MM.1S (cell line): ENCODE measurements around the gene SLC8A3.

ENCODE experiments used
- EZH2 ChIP-seq: fragments of 300-600 bp; sonication (generic); optimal IDR thresholded peaks from 2 replicates; pipeline ENCODE3; 2017; ENCODE audit warnings: low read depth, mild to moderate bottlenecking, antibody characterized with exemption, low read length, mixed read lengths
- EZH2phosphoT487 ChIP-seq: fragments of 300-600 bp; sonication (generic); IDR thresholded peaks from 2 replicates; pipeline ENCODE4 v1.6.1; 2018; ENCODE audit warnings: antibody characterized with exemption, low read length
- TF ChIP-seq, protein P1 (sequence below): fragments of 300-600 bp; sonication (generic); IDR thresholded peaks from 2 replicates; pipeline ENCODE4 v1.5.1; 2016; ENCODE audit warnings: antibody characterized with exemption, low read length, mixed read lengths

DNA sequence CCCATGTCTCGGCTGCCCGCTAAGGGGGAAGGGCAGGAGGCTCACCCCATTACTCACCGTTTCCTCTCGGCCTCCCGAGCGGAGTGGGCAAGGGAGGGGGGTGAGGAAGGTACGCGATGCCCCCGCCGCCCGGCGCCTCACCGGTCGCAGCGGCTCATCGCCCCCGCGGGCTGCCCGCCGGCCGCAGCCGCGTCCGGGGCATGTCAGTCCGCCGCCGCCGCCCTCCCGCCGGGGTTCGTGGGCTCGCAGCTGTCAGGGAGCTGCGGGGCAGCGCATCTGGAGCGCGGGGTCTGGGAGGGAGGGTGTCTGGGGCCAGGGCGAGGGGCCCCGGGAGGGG, 461 bp downstream of the SLC8A3 start:
- TF ChIP-seq, protein P1, sequence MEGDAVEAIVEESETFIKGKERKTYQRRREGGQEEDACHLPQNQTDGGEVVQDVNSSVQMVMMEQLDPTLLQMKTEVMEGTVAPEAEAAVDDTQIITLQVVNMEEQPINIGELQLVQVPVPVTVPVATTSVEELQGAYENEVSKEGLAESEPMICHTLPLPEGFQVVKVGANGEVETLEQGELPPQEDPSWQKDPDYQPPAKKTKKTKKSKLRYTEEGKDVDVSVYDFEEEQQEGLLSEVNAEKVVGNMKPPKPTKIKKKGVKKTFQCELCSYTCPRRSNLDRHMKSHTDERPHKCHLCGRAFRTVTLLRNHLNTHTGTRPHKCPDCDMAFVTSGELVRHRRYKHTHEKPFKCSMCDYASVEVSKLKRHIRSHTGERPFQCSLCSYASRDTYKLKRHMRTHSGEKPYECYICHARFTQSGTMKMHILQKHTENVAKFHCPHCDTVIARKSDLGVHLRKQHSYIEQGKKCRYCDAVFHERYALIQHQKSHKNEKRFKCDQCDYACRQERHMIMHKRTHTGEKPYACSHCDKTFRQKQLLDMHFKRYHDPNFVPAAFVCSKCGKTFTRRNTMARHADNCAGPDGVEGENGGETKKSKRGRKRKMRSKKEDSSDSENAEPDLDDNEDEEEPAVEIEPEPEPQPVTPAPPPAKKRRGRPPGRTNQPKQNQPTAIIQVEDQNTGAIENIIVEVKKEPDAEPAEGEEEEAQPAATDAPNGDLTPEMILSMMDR, result no peak
- no peak for TF ChIP-seq EZH2phosphoT487
- TF ChIP-seq EZH2, result no peak
